NCI-H226 (cell line): ENCODE data around the gene GAPVD1.
"Not testable (repeated sequence)": the region's sequence is repeated elsewhere in the genome, so short reads cannot be mapped to it uniquely, and the experiment has no call there.

ENCODE experiments used
- DNase-seq: peaks from one replicate; pipeline ENCODE4 v3.0.0-alpha.2; 2015

Gene GAPVD1

DNA sequence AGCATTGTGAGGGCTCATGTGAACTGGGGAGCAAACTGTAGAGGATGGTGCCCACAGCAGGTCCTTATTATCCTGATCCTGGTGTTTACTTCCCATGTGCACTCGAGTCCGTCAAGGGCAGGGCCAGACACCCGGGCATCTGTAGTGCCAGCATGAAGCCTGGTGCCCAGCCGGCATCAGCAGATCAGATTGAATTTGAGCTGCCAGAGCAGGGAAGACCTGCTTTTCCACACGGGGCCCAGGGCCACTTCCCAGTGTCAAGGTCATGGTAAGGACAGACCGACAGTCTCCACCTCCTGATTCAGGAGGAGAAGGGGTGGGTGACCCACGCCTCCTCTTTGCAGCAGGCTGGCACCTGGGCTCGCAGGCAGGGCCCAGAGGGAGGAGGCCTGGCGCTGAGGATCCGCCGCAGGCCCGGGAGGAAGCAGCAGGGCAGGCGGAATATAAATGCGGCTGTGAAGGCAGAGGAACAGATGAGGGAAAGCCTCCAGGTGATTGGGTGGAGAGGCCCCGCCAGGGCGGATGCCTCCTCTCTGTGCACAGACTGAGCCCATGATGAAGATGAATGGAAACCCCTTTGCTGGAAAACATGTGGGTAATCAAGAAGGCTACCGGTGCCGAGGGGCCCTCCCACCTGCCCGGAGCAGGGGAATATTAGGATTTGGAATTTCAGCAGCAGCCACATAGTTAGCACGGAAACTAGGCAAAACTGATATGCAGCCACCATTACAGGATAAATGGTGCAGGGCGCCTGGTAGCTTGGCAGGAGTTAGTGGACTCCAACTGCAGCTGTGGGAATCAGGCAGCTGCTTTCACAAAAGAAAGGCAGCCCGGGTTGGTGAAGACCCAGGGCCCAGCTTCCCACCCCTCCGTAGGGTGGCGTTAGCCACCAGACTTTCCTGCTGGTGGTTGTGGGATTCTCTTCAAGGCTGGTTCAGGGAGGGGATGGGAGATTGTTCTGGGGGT lies 114.9 kb downstream of the GAPVD1 start:
- DNase-seq = no peak

DNA sequence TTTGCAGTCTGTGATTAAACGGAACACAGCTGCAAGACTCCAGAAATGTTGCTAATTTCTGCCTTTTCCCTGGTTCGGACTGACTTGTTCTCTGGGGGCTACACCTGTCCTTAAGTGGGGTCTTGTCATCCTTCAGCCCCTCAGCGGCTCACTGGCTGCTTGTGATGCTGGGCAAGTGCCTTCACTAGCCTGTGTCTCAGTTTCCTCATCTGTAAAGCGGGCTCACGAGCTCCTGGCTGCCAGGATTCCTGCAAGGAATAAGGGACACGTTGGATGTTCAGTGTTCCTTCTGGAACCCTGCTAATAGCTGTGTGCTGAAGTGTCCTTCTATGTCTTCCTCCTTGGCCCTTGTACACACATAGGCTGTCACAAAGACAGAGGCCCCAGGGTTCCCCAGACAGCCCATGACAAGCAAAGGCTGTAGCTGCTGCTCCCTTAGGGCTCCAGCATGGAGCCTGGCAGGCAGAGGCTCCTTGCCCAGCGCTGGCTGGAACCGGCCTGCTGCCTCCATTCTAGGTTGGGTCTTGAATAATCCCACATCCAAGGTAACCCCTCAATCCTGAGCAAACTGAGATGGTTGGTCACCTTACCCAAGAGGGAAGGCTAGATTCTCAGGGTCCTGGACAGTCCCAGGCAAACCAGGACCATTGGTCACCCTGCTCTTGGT lies 116.1 kb downstream of the GAPVD1 start:
- no peak for DNase-seq

DNA sequence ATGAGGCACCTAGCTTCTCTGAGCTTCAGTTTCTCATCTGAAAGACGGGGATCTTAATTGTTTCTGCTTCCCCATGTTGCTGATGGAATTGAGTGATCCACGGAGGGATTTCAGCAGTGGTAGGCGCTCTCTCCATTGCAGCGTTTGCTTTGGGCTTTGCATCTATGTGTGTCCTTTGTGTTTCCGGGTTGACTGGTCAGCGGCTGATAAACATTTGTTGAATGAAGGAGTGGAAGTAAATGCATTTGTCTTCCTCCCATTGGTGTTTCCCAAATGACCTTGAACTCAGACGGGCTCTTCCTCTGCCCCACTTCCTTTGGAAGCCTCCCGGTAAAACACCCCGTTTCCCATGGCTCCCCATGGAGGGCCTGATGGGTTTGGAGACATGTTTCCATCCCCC lies 117.2 kb downstream of the GAPVD1 start:
- DNase-seq = no peak

DNA sequence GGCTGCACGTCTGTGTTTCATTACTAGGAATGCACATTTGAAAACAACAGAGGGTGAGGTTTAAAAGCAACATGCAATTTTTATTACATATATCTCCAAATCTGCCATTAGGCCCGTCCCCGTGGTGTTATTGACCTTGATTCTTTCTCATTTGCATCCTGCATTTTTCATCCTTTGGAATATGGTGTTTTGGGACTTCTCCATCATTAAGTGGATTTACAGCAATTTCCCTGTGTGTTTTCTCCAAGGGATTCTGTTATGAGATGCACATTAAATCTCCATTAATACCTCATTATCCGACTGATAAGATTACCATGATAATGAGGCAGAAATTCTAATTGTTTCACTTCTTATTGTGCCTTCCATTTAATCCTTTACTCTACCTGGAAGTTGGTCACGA lies 117.6 kb downstream of the GAPVD1 start:
- no peak for DNase-seq

DNA sequence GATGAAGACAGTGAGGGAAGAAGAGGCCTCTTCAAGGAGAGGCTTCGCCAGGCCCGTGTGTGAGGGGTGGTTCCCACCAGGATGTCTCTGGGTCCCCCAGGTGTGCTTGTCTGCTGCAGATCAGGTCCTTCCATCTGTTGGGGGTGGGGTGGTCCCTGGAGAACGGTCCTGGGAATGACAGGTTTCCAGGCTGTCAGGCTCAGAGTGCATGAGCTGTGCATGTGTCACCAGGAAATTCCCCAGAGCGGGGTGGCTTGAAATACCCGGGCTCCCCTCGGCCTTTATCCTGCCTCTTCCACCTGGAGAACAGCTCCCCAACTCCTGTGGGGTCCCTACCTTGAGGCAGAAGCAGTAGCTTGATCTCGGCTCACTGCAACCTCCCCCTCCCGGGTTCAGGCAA lies 118.8 kb downstream of the GAPVD1 start:
- DNase-seq = no peak

DNA sequence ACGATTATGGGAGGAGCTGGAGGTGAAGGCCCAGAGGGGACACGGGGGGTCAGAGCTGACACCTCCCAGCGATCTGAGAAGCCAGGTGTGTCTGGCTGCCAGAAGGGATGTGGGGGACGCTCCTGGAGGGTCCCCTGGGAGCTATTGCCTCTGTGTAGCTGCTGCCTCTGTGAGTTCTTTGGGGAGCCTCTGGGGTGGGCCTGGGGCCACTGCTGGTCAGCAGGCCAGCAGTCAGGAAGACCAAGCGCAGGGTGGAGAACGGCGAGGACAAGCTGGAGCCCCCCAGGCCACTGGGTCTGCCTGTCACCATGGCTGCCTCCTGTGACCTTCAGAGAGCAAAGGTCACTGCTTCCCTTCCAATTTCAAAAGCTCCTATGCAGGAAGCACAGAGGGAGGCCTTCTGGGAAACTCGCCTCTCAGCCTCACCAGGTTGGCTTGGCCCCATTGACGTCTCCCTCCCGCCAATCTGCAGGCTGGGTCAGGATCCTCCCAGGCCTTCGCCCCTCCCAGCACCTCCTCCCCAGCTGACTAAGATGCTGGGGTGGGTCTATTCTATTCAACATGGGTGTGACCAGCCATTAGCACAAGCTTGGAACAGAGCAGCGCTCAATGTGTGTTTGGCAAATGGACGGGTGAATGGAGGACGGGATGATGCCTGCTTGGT lies 126.4 kb downstream of the GAPVD1 start:
- DNase-seq = no peak

DNA sequence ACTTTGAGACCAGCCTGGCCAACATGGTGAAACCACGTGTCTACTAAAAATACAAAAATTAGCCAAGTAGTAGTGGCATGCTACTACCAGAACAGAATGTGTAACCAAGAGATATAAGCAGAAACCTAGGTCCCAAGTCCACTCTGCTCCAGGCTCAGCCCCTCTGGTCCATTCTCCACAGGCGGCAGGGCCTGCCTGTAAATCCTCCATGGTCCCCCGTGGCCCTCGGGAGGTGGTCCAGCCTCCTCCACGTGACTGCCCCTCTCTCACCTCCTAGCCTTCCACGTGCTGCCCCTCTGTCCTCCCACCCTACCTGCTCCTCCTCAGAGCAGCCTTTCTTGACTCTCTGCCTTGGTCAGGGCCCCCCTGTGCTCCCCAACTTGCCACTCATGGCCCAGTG lies 127.4 kb downstream of the GAPVD1 start:
- no peak for DNase-seq

DNA sequence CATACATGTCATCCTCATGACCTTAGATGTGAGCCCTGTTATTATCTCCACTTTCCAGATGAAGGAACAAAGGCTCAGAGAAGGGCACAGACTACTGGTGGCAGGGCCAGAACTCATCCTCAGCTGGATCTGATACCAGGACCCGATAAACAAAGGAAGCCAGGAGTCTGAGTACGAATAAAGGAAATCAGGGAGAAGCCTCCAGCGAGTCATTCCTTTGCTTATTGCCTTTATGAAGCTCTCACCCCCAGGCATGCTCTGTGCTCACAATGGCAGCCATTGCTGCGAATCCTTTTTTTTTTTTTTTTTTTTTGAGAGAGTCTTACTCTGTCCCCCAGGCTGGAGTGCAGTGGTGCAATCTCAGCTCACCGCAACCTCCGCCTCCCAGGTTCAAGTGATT lies 130.1 kb downstream of the GAPVD1 start:
- DNase-seq = peak; percentile 29

DNA sequence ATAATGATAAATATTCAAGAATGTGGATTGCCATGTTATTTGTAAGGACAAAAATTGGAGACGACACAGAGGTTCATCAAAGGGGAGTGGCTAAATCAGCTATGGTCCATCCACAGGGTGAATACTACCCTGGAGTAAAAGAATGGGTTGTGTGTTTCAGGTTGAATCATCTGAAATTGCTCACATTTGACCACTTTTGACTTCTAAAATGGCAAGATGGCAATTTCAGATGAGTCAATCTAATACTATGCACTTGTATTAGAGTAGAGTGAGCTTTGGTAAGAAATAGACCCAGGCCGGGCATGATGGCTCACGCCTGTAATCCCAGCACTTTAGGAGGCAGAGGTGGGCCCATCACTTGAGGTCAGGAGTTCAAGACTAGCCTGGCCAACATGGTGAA lies 131.8 kb downstream of the GAPVD1 start:
- no peak for DNase-seq

DNA sequence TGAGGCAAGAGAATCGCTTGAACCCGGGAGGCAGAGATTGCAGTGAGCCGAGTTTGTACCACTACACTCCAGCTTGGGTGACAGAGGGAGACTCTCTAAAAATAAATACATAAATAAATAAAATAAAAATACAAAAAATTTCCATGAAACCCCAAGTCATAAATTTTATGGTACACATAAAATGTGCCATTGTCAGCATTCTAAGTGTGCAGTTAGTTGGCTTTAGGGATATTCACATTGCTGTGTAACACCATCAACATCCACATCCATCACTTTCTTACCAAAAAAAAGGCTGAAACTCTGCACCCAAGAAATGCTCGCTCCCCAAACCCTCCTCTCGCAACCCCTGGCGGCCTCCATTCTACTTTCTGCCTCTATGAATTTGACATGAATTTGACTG lies 135.2 kb downstream of the GAPVD1 start:
- DNase-seq = no peak

DNA sequence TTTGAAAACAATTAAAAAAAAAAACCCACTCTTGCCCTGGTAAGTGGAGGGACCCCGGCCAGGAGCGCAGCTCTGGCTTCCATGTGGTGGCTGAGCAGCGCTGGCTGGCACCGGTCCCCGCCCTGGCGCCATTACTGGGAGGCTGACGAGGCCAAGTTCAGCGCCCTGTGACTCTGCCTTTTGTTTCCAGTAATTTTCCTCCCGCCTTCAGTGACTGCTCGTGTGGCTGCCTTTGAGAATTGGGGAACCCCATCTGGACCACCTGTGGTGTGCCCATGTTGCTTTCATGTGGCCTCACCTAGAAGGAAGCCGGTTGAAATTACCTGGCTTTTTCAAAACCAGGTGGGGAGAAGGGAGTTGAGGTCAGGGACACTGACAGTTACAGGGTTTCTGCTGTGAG lies 136.1 kb downstream of the GAPVD1 start:
- no peak for DNase-seq

DNA sequence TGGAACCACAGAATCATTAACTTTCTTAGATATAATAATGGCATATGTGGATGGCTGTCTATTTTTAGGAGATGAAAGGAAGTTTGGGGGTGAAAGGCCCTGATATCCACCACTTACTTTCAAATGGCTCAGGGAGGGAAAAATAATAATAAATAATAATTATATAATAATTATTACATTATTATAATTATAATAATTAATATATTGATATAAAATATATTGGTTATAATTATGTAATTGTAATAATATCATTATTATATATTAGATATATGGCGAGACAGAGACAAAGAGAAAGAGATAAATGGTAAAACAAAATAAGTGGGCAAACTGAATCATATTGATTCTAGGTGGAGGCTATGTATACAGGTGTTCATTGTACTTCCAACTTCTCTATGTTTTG lies 136.6 kb downstream of the GAPVD1 start:
- no peak for DNase-seq

DNA sequence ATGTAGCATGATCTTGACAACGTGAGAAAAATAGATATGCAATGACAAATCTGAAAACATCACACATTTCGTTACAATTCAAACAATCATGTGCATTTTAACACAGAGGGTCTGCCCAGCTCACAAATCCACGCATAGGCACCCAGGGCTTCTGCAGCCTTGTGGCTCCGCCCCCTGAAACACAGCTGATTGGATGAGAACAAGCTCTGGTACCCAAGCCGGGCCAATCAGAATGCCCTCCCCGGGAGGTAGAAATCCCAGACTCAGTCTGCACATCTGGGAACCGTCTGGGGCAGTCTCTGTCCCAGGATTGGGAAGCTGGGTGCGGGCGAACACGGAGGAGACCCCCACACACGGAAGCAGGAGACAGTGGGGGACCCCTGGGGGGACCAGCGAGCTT lies 137.5 kb downstream of the GAPVD1 start:
- DNase-seq = no peak

DNA sequence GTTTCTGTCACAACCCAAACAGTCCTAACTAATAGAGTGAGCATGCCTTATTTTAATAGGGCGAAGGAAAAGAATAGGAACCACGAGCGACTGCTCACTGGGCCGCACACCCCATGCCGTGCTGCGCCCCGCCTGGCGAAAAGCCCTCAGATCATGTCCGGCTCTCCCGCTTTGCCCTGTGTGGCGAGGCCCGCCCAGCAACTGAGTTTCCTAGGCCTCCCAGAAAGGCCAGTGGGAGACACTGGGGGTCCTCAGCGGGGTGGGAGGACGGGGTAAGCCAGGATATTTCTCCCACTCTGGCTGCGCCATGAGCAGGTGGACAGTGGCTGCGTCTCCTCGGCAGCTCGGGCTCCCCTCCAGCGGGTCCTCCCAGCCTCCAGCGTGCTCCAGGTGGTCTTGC lies 138.0 kb downstream of the GAPVD1 start:
- no peak for DNase-seq

DNA sequence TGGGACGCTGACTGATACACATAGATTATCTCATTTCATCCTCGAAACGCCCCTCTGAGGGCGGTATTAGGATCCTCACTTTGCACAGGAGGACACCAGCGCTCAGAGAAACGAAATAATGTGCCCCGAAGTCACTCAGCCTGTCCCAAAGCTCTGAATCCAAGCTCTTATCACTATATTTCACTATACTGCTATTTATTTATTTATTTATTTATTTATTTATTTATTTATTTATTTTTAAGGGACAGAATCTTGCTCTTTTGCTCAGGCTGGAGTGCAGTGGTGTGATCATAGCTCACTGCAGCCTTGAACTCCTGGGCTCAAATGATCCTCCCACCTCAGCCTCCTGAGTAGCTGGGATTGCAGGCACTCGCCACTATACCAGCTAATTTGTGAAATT lies 138.6 kb downstream of the GAPVD1 start:
- not testable (repeated sequence) for DNase-seq

DNA sequence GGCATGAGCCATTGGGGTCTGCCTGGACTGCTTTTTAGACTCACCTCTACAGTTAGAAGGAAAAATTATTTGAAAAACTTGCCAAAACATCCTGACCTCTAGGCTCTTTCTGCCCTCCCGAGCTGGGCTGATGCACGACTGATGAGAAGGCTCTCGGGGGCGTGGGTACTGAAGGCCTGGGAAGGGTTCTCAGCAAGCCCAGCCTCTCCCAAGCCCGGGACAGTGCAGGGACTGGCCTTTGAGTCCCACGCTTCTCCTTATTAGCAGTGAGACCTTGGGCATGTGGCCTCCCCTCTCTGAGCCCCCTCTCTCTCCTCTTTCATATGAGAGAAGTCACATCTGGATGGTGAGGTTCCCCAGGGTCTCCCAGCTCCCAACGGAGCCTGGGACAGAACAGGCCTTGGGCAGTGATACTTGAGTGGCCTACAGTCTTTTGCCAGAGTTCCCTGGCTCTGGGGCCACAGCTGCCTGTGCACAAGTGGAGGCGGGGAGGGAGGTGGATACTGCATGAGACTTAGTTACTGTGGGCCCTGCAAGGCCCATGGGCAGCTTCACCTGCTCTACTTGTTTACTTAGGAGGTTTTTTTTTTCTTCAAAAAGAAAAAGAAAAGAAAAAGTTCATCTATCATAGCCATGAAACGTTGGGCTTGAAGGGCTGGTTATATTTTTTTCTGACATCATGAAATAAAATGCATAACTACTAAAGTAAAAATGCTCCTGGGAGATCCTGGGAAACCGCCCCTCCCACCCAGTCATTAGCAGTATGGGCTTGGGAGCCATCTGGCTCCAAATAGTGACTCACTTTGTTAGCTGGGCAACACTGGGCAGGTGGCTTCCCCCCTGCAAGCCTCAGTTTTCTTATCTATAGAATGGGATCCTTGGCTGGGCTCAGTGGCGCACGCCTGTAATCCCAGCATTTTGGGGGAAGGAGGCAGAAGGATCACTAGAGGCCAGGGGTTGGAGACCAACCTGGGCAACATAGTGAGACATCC lies 139.4 kb downstream of the GAPVD1 start:
- no peak for DNase-seq

DNA sequence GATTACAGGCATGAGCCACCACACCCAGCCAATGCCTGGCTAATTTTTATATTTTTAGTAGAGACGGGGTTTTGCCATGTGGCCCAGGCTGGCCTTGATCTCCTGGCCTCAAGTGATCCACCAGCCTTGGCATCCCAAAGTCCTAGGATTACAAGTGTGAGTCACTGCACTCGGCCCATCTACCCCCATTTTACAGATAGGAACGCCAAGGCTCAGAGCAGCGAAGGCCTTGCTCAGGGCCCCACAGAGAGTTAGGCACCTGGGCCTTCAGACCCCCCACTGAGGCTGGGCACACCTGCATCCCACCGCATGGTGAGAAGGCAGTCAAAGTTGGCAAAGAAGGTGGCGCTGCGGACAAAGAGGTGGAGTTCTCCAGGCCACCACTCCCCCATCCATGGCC lies 143.1 kb downstream of the GAPVD1 start:
- DNase-seq = no peak

DNA sequence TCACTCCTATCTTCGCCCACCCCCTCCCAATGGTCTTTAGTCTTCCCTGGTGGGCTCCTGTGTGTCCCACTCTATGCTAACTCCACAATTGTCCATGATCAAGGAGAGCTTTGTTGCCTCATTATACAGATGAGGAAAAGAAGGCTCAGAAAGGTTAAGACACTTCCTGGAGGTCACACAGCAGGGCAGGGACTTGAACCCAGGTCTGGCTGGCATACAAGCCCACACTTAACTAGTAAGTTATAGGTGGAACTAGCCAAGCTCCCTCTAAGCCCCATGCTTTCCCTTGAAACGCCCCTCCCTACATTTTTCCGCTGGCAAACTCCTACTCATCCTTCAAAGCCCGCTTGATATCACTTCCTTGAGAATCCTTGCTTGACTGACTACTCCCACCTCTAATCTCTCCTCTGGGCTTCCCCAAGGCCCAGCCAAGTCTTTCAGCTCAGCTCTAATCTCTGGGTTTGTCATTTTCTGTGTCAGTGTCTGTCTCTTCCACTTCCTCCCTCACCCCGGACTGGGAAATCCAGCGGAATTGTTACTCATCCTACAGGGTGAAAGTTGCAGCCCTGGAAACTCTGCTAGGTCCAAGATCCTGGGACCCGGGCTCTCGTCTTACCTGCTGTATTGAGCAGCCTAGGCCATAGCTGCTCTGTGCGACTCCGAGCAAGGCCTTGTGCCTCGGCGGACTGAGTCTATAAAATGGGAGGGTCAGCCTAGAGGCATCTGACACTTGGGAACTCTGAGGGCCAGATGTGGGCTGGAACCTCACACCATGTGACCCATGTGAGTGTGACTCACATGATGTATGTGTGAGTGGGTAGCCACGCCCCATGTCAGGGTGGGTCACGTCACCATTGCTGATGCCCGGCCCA lies 144.5 kb downstream of the GAPVD1 start:
- peak; percentile 59 for DNase-seq

DNA sequence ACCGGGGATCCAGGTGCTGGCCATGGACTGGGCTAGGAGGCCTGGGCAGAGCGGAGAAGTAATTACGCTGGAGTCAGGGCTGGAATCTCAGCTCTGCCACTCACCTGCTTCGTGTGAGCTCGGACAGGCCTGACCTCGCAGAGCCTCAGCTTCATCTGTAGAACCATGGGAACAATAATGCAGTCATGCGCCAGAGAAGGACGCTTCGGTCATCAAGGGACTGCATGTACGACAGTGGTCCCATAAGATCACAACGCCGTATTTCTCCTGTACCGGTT lies 145.1 kb downstream of the GAPVD1 start:
- no peak for DNase-seq

DNA sequence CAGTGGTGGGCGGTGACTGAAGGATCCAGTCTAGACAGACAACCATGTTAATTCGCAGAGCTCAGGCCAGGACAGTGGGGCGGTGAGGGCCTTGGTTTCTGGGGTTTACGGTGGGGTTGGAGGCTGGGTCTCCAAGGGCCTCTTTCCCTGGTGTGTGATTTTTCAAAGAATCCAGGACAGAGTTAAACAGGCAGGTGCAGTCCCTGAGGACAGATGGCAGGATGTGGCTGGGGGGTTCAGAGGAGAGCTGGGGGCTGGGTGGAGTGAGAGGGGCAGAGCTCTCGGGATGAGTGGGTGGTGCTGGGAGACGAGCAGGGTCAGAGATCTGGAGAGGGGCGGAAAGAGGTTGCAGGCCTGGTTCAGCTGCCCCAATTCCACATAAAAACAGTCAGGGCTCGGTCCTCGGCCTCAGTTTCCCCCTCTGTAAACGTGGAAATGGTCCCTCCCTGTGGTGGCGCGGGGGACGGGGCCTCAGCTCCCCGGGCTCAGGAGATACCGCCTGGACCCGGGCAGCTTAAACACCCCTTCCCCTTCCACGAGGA lies 145.9 kb downstream of the GAPVD1 start:
- no peak for DNase-seq
